ENCODE results near the gene TBC1D24.
"Not testable (repeated sequence)": the region's sequence is repeated elsewhere in the genome, so short reads cannot be mapped to it uniquely, and the experiment has no call there.

TBC1D24 gene

DNA sequence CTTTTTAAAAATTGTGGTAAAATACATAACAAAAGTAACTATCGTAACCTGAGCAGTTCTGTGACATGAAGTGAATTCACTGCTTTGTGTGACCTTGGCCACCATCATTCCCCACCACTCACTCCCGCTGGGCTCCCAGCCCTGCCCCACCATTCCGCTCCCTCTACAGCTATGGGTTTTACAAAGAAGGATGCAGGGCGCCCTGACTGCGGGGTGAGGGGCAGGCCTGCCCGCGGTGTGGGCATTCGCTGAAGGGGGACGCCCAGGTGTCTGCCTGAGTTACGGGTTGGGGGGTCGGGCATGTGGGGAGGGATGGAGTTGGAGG, 56.4 kb downstream of the TBC1D24 start, which contains the start of gene CEMP1:
Gene CEMP1 (minus strand): TSS at position 38 of the 325 bp plus-strand sequence. CDS start 335 bp downstream, outside the sequence.
- H4K20me1 ChIP-seq, result peaks cover 0 to 54% (median 4%) of the 10 kb centered on the region in 11 experiments; a peak in 13 of 22 replicates

DNA sequence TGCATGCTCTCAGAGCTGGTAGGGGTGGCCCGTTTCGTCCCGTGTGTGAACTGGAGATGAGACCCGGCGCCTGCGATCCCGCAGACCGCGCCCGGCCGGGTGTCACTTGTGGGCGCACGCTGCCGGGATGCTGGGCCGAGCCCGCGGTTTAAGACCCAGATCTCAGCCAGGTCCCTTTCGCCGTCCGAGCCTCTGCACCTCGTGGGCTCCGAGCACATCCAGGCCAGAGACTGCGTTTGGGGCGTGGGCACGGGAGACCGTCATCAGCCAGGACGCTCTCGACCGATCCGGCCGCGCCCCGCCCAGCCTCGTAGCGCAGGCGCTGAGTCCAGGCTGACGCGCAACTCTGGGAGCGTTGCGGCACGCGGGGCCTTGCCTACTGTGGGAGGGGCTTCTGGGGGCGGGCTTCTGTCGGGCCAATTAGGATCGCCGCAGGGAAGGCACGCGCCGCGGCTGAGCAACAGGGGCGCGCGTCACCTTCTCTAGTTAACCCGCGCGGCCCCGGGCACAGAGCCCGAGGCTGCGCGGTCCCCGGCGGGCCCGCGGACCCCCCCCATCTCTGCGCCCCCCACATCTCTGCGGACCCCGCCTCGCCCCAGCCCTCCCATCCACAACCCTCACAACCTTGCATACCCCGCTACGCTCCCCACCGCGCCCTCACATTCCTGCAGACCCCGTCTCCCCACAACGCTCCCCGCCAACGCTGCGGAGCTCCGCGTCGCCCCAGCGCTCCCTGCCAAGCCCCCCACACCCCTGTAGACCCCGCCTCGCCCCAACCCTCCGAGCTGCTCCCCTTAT, 57.0 kb downstream of the TBC1D24 start:
- TF ChIP-seq Cebpa-rat (IDR thresholded peaks at IDR 0.05), result peak in 1 of 11 experiments; percentile 26; a peak in 1 of 22 replicates
- Histone ChIP-seq H3K36me3 (peaks cover 23 to 41% (median 35%) of the 10 kb centered on the region in 11 experiments), H3K4me2 (peak overlapping the region; percentile 93 to 100 (median 99)), H3K27ac (peak overlapping the region; percentile 56 to 87 (median 78)), H3K4me1 (peaks cover 25 to 72% (median 36%) of the 10 kb centered on the region in 10 experiments), H4K20me1 (peaks cover 0 to 48% (median 4%) of the 10 kb centered on the region in 11 experiments; a peak in 12 of 22 replicates), H3K4me3 (peak overlapping the region; percentile 61 to 78 (median 70)), H3K9me3 (replicated peaks in 1 of 11) (no peaks in the 10 kb centered on the region), H3K9ac (peak overlapping the region; percentile 72 to 89 (median 81)), H3K27me3 (no peaks in the 10 kb centered on the region)

More for the DNA sequence above, 56.4 kb downstream of the TBC1D24 start, which contains the start of gene CEMP1:
- Histone ChIP-seq H3K4me2 (peak within 1 kb of the TSS; percentile 93 to 100 (median 99)), H3K4me3 (peak within 1 kb of the TSS; percentile 61 to 78 (median 70)), H3K4me1 (peaks cover 22 to 66% (median 32%) of the 10 kb centered on the region in 10 experiments), H3K27ac (peak within 1 kb of the TSS; percentile 56 to 87 (median 78)), H3K27me3 (no peaks in the 10 kb centered on the region), H3K9me3 (replicated peaks in 1 of 11) (no peaks in the 10 kb centered on the region), H3K36me3 (peaks cover 26 to 46% (median 41%) of the 10 kb centered on the region in 11 experiments), H3K9ac (peak within 1 kb of the TSS; percentile 72 to 89 (median 81))
- no peak for TF ChIP-seq Cebpa-rat (IDR thresholded peaks at IDR 0.05)

DNA sequence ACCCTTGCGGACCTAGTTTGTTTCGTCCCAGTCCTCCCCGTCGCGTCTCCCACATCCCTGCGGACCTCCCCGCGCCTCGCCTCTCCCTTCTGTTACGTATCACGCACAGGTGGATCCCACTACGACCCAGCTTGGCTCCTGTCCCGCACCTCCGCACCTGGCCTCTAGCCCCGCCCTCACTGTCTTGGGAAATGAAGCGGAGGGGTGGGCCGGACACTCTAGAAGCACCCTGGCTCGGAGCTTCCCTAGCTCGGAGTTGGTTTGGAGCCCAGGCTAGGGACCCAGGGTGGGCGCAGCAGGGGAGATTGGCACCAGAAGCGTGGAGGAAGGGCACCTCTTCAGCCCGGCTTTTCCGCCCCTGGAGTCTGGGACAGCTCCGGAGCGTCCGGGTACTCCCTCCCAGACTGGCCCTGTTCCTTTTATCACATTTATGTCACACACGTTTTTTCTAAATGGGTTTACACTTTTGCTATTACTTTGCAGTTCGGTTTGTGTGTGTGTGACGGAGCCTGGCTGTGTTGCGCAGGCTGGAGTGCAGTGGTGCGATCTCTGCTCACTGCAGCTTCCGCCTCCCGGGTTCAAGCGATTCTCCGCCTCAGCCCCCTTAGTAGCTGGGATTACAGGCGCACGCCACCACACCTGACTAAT, 57.7 kb downstream of the TBC1D24 start:
- Histone ChIP-seq H3K4me1 (peaks cover 30 to 75% (median 41%) of the 10 kb centered on the region in 10 experiments), H3K4me2 (peak overlapping the region; percentile 93 to 100 (median 99)), H3K4me3 (peak overlapping the region; percentile 61 to 78 (median 70)), H3K9ac (peak overlapping the region; percentile 72 to 89 (median 81)), H4K20me1 (peaks cover 0 to 41% (median 4%) of the 10 kb centered on the region in 11 experiments; a peak in 12 of 22 replicates), H3K27ac (peak overlapping the region; percentile 56 to 87 (median 76)), H3K36me3 (peaks cover 18 to 34% (median 28%) of the 10 kb centered on the region in 11 experiments), H3K27me3 (no peaks in the 10 kb centered on the region), H3K9me3 (replicated peaks in 1 of 11) (no peaks in the 10 kb centered on the region)
- TF ChIP-seq Cebpa-rat (IDR thresholded peaks at IDR 0.05), result no peak

DNA sequence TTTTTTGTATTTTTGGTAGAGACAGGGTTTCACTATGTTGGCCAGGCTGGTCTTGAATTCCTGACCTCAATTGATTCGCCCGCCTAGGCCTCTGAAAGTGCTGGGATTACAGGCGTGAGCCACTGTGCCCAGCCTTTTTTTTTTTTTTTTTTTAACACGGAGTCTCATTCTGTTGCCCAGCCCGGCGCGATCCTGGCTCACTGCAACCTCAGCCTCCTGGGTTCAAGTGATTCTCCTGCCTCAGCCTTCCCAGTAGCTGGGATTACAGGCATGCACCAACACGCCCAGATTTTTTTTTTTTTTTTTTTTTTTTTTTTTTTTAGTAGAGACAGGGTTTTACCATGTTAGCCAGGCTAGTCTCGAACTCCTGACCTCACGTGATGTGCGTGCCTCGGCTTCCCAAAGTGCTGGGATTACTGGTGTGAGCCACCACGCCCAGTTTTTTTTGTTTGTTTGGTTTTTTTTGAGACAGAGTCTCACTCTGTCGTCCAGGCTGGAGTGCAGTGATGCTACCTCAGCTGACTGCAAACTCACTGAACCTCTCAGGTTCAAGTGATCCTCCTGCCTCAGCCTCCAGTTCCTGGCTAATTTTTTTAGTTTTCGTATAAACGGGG, 58.3 kb downstream of the TBC1D24 start:
- H3K4me3 ChIP-seq, result peak overlapping the region; percentile 61 to 78 (median 70)
- H3K4me1 ChIP-seq, result peaks cover 30 to 75% (median 41%) of the 10 kb centered on the region in 10 experiments
- peak overlapping the region; percentile 56 to 87 (median 76); a peak in 20 of 22 replicates for H3K27ac ChIP-seq

DNA sequence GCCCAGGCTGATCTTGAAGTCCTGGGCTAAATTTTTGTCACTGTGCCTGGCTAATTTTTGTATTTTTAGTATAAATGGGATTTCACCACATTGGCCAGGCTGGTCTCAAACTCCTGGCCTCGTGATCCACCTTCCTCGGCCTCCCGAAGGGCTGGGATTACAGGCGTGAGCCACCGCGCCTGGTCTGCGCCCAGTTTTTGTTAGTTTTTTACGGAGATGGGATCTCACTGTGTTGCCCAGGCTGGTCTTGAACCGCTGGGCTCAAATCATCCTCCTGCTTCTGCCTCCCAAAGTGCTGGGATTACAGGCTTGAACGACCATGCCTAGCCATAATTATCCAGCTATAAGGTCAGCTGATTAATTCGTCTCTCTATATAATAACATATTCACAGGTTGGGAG, 59.0 kb downstream of the TBC1D24 start:
- peak overlapping the region in 2 of 11 experiments; percentile 82 to 89; a peak in 3 of 22 replicates for H3K9ac ChIP-seq
- peak overlapping the region in 6 of 11 experiments; percentile 93 to 100 (median 98); a peak in 7 of 22 replicates for H3K4me2 ChIP-seq
- H3K4me3 ChIP-seq, result no peak overlapping the region
- TF ChIP-seq Cebpa-rat (IDR thresholded peaks at IDR 0.05), result no peak
- peaks cover 33 to 75% (median 45%) of the 10 kb centered on the region in 10 experiments for H3K4me1 ChIP-seq
- H4K20me1 ChIP-seq, result peaks cover 5 to 33% (median 10%) of the 10 kb centered on the region in 11 experiments; a peak in 21 of 22 replicates
- H3K27ac ChIP-seq, result peak overlapping the region in 1 of 11 experiments; percentile 82; a peak in 3 of 22 replicates
- no peaks in the 10 kb centered on the region for H3K9me3 ChIP-seq (replicated peaks in 1 of 11)
- H3K27me3 ChIP-seq, result no peaks in the 10 kb centered on the region
- H3K36me3 ChIP-seq, result peaks cover 5 to 21% (median 16%) of the 10 kb centered on the region in 11 experiments; a peak in 21 of 22 replicates

More for the DNA sequence above, 58.3 kb downstream of the TBC1D24 start:
- H3K9me3 ChIP-seq (replicated peaks in 1 of 11); H3K27me3 ChIP-seq: not testable (repeated sequence)
- H3K36me3 ChIP-seq, result peaks cover 12 to 28% (median 22%) of the 10 kb centered on the region in 11 experiments
- H3K9ac ChIP-seq, result peak overlapping the region; percentile 72 to 89 (median 81)
- peaks cover 0 to 35% (median 4%) of the 10 kb centered on the region in 11 experiments; a peak in 14 of 22 replicates for H4K20me1 ChIP-seq
- H3K4me2 ChIP-seq, result peak overlapping the region; percentile 93 to 100 (median 99)

DNA sequence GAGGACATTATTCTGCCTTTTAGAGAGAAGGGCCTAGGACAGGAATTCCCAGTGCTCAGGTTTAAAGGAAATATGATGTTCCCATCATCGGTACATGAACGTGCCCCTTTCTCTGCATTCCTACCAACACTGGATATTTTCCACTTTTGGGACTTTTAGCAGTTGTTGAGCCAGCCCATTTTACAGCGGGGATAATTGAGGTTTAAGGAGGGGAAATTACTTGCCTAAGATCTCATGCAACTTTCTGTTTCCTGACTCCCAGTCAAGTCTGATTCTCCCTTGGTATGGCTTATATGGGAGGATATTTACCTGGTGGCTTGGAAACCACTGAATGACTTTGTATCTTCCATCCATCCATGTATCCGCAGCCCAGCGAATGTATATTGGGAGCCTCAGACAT, 59.4 kb downstream of the TBC1D24 start:
- not testable (repeated sequence) for H3K9me3 ChIP-seq (replicated peaks in 1 of 11); H3K27ac ChIP-seq; H3K27me3 ChIP-seq; H3K4me3 ChIP-seq
- Histone ChIP-seq H3K4me1 (peaks cover 37 to 78% (median 49%) of the 10 kb centered on the region in 10 experiments), H3K36me3 (peaks cover under 1 to 17% (median 11%) of the 10 kb centered on the region in 11 experiments; a peak in 21 of 22 replicates), H3K9ac (0 out of 22 replicates have a peak overlapping the region, but pooled peaks of 1 of the 11 experiments have one; percentile 82), H3K4me2 (peak overlapping the region in 2 of 11 experiments; percentile 85 to 97; a peak in 1 of 22 replicates), H4K20me1 (peaks cover 9 to 33% (median 15%) of the 10 kb centered on the region in 11 experiments; a peak in 21 of 22 replicates)

DNA sequence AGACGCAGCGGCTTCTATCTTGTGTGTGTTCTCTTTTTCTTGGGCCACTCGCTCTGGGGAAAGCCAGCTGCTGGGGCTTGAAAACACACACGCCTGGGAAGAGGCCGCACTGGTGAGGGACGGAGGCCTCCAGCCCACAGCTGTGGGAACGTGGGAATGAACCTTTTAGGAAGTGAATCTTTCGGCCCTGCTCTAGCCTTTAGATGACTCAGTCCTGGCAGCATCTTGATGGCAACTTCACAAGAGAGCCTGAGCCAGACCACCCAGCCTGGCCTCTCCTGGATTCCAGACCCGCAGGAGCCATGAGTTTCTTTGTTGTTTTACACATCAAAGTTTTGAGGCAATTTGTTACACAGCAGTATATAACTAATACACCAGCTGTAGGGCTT, 60.7 kb downstream of the TBC1D24 start:
- peaks cover 49 to 78% (median 58%) of the 10 kb centered on the region in 10 experiments for H3K4me1 ChIP-seq
- no peak overlapping the region for H3K4me3 ChIP-seq
- H4K20me1 ChIP-seq, result peaks cover 20 to 33% (median 27%) of the 10 kb centered on the region in 11 experiments; a peak in 20 of 22 replicates
- no peaks in the 10 kb centered on the region for H3K9me3 ChIP-seq (replicated peaks in 1 of 11)
- no peaks in the 10 kb centered on the region for H3K27me3 ChIP-seq
- H3K36me3 ChIP-seq, result peaks cover 0 to 5% (median 0%) of the 10 kb centered on the region in 11 experiments; a peak in 7 of 22 replicates
- peak overlapping the region in 1 of 11 experiments; percentile 22; a peak in 1 of 22 replicates for H3K9ac ChIP-seq
- peak overlapping the region in 3 of 11 experiments; percentile 22 to 44 (median 35); a peak in 4 of 22 replicates for H3K27ac ChIP-seq
- peak overlapping the region in 5 of 11 experiments; percentile 20 to 92 (median 85); a peak in 8 of 22 replicates for H3K4me2 ChIP-seq
- TF ChIP-seq Cebpa-rat (IDR thresholded peaks at IDR 0.05), result no peak

All from BLaER1 treated with 17β-estradiol and CSF1 and Interleukin-3, amounts not matched to agents 10 nM and 100 nM (cell line).